ENCODE results near the gene CNST. TPM values are rescaled to one million over a fixed set of nuclear protein-coding genes. Genes with fewer than 3 reads are reported as not detected.

CNST gene
- polyA plus RNA-seq, 1 donor (not counting 4 experiments of a cell fraction or from before 2014, with no cell fraction given): 9.8 TPM

DNA sequence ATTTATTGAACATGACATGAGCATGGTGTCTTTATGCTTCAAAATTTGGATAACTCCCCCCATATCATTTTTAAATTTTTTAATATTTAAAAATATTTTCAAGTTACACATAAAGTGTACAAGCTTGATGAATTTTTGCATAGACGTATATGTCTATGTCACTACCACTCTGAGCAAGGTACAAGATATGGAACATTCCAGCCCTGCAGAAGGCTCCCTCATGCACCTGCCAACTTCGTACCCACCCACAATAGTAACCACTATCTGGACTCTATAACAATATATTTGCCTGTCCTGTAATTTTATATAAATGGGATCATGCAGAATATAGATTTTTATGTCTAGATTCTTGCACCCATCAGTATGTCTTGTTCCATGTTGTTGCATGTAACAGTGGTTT lies 74.5 kb downstream of the CNST start:
- no peaks in the 10 kb centered on the region for H3K9me1 ChIP-seq (ENCODE audit: control insufficient read depth, extremely low read depth, insufficient read depth, low read length)

DNA sequence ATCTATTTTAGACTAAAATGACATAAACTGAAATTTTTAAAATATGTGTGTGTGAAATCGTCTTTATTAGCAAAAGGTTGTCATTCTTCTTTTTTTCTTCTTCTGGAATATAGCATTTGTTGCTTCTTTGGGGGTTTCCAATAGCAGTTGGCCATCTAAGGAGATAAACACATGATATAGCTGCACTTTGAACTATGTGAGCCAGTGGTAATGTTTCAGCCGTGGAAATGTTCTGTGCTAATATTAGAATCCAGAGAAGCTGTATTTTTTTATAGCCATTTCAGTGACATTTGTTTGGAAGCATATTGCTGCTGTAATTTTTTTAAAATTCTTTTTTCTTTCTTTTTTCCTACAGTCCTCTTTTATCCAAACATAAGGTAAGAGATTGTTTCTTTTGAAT lies 75.1 kb downstream of the CNST start:
- H3K27me3 ChIP-seq (ENCODE audit: control insufficient read depth, extremely low read depth, insufficient read depth, low read length): no peaks in the 10 kb centered on the region
- TF ChIP-seq, protein P1, sequence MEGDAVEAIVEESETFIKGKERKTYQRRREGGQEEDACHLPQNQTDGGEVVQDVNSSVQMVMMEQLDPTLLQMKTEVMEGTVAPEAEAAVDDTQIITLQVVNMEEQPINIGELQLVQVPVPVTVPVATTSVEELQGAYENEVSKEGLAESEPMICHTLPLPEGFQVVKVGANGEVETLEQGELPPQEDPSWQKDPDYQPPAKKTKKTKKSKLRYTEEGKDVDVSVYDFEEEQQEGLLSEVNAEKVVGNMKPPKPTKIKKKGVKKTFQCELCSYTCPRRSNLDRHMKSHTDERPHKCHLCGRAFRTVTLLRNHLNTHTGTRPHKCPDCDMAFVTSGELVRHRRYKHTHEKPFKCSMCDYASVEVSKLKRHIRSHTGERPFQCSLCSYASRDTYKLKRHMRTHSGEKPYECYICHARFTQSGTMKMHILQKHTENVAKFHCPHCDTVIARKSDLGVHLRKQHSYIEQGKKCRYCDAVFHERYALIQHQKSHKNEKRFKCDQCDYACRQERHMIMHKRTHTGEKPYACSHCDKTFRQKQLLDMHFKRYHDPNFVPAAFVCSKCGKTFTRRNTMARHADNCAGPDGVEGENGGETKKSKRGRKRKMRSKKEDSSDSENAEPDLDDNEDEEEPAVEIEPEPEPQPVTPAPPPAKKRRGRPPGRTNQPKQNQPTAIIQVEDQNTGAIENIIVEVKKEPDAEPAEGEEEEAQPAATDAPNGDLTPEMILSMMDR (optimal IDR thresholded peaks at IDR 0.05 in 1 of 3, IDR thresholded peaks at IDR 0.05 in 1 of 3, conservative IDR thresholded peaks at IDR 0.05 in 1 of 3; ENCODE audit: extremely low read depth in 1 of 3, insufficient read depth in 2 of 3, low read length in 3 of 3): no peak
- TF ChIP-seq EZH2 (IDR thresholded peaks at IDR 0.05; ENCODE audit: low read length): no peak
- no peaks in the 10 kb centered on the region for H3K79me2 ChIP-seq (ENCODE audit: control insufficient read depth, insufficient read depth, low read length)
- dilution Hi-C loops (cut with MboI; ENCODE audit: extremely low pct_ligation_motif_present, low sequenced_read_pairs): no loop called here
- H3K9me1 ChIP-seq (ENCODE audit: control insufficient read depth, extremely low read depth, insufficient read depth, low read length): no peaks in the 10 kb centered on the region
- no peaks in the 10 kb centered on the region for H4K20me1 ChIP-seq (ENCODE audit: control insufficient read depth, extremely low read depth, insufficient read depth, low read length)
- DNase-seq (ENCODE audit: low read depth, low spot score) (no peak), FAIRE-seq (no peak)
- no peaks in the 10 kb centered on the region for H3K9me3 ChIP-seq (ENCODE audit: control insufficient read depth, low read depth, low read length)
- no peak overlapping the region for H2AFZ ChIP-seq (ENCODE audit: control insufficient read depth, low read length)
- no peak overlapping the region for H3K4me2 ChIP-seq (ENCODE audit: control insufficient read depth, extremely low read depth, insufficient read depth, low read depth, low read length)
- H3K36me3 ChIP-seq (ENCODE audit: control insufficient read depth in 2 of 2, extremely low read depth in 1 of 2, insufficient read depth in 2 of 2, low read length in 2 of 2): peaks cover 0 to 9% of the 10 kb centered on the region in 2 experiments
- H3K4me1 ChIP-seq (ENCODE audit: control insufficient read depth, extremely low read depth, insufficient read depth, low read length): peaks cover 4% of the 10 kb centered on the region
- no peak overlapping the region for H3K27ac ChIP-seq (ENCODE audit: control insufficient read depth, insufficient read depth, low read length)
- H3K9ac ChIP-seq (ENCODE audit: control insufficient read depth, extremely low read depth, insufficient read depth, low read length): no peak overlapping the region
- no peak overlapping the region for H3K4me3 ChIP-seq (ENCODE audit: control insufficient read depth in 2 of 3, extremely low read depth in 1 of 3, insufficient read depth in 2 of 3, low read depth in 1 of 3, low read length in 3 of 3)

More for the DNA sequence above, 74.5 kb downstream of the CNST start:
- H3K9me3 ChIP-seq (ENCODE audit: control insufficient read depth, low read depth, low read length): no peaks in the 10 kb centered on the region
- no peak for DNase-seq (ENCODE audit: low read depth, low spot score)
- no peak overlapping the region for H3K4me2 ChIP-seq (ENCODE audit: control insufficient read depth, extremely low read depth, insufficient read depth, low read depth, low read length)
- no peaks in the 10 kb centered on the region for H3K79me2 ChIP-seq (ENCODE audit: control insufficient read depth, insufficient read depth, low read length)
- no peak overlapping the region for H3K9ac ChIP-seq (ENCODE audit: control insufficient read depth, extremely low read depth, insufficient read depth, low read length)
- no peaks in the 10 kb centered on the region for H4K20me1 ChIP-seq (ENCODE audit: control insufficient read depth, extremely low read depth, insufficient read depth, low read length)
- peaks cover 0 to 9% of the 10 kb centered on the region in 2 experiments for H3K36me3 ChIP-seq (ENCODE audit: control insufficient read depth in 2 of 2, extremely low read depth in 1 of 2, insufficient read depth in 2 of 2, low read length in 2 of 2)
- H3K27me3 ChIP-seq (ENCODE audit: control insufficient read depth, extremely low read depth, insufficient read depth, low read length): no peaks in the 10 kb centered on the region
- TF ChIP-seq, protein P1 (optimal IDR thresholded peaks at IDR 0.05 in 1 of 3, IDR thresholded peaks at IDR 0.05 in 1 of 3, conservative IDR thresholded peaks at IDR 0.05 in 1 of 3; ENCODE audit: extremely low read depth in 1 of 3, insufficient read depth in 2 of 3, low read length in 3 of 3): no peak
- TF ChIP-seq EZH2 (IDR thresholded peaks at IDR 0.05; ENCODE audit: low read length): no peak
- no peak overlapping the region for H3K4me3 ChIP-seq (ENCODE audit: control insufficient read depth in 2 of 3, extremely low read depth in 1 of 3, insufficient read depth in 2 of 3, low read depth in 1 of 3, low read length in 3 of 3)
- no peak overlapping the region for H3K27ac ChIP-seq (ENCODE audit: control insufficient read depth, insufficient read depth, low read length)
- dilution Hi-C loops (cut with MboI; ENCODE audit: extremely low pct_ligation_motif_present, low sequenced_read_pairs): no loop called here
- H3K4me1 ChIP-seq (ENCODE audit: control insufficient read depth, extremely low read depth, insufficient read depth, low read length): peaks cover 4% of the 10 kb centered on the region
- FAIRE-seq: no peak
- H2AFZ ChIP-seq (ENCODE audit: control insufficient read depth, low read length): no peak overlapping the region
